Prostate gland (tissue), 2 donors: ENCODE results near the gene ZNF22.

Source experiments
- CTCF ChIP-seq, 4 experiments: fragments of 200-600 bp in 2 of 4; fragments of 450-650 bp in 2 of 4; sonication (generic) in 2 of 4; IDR thresholded peaks; 1 replicate in 3 of 4; 2 replicates in 1 of 4; pipeline ENCODE4 v1.5.1; 2016 to 2019; ENCODE audit warnings: antibody characterized with exemption in 4 of 4, mild to moderate bottlenecking in 2 of 4, moderate library complexity in 2 of 4
- POLR2A ChIP-seq: fragments of 450-650 bp; IDR thresholded peaks from one replicate; pipeline ENCODE4 v1.6.1; 2016; ENCODE audit warnings: antibody characterized with exemption, mild to moderate bottlenecking

DNA sequence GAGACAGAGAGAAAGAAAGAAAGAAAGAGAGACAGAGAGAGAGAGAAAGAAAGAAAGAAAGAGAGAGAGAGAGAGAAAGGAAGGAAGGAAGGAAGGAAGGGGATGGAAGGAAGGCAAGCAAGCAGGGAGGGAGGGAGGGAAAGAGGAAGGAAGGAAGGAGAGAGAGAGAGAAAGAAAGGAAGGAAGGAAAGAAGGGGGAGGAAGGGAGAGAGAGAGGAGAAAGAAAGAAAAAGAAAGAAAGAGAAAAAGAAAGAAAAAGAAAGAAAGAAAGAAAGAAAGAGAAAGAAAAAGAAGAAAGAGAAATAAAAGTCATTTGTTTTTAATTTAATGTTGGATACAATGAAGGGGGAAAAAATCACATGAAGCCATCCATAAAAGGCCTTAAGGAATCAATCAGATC, 45.8 kb upstream of the ZNF22 start:
- TF ChIP-seq CTCF (IDR thresholded peaks at IDR 0.05) (no peak), POLR2A (no peak)
